Effector memory CD4-positive, alpha-beta T cell (primary cell): ENCODE measurements around the gene PER2.
A peak's percentile ranks its signal among the peaks of the same experiment; 100 is the strongest.
"Not testable (repeated sequence)": the region's sequence is repeated elsewhere in the genome, so short reads cannot be mapped to it uniquely, and the experiment has no call there.

ENCODE experiments used
- DNase-seq, 3 donors: peaks; one replicate each; pipeline ENCODE4 v3.0.0-alpha.2; 2020
- H3K27ac ChIP-seq: 2 replicates; pipeline ENCODE4 v1.7.0; 2013; ENCODE audit warnings: mild to moderate bottlenecking, low read length, moderate library complexity; ENCODE audit not compliant: insufficient read depth, poor library complexity, severe bottlenecking
- H3K27me3 ChIP-seq: replicated peaks from 2 replicates; pipeline ENCODE4 v1.7.0; 2013; ENCODE audit warnings: mild to moderate bottlenecking, low read length; ENCODE audit not compliant: insufficient read depth, control insufficient read depth, poor library complexity, severe bottlenecking
- H3K36me3 ChIP-seq: 2 replicates; pipeline ENCODE4 v1.7.0; 2013; ENCODE audit warnings: mild to moderate bottlenecking, low read length, moderate library complexity; ENCODE audit not compliant: control insufficient read depth, insufficient read depth
- H3K4me1 ChIP-seq: 2 replicates; pipeline ENCODE4 v1.7.0; 2013; ENCODE audit warnings: low read length, mild to moderate bottlenecking; ENCODE audit not compliant: control insufficient read depth, insufficient read depth, poor library complexity, severe bottlenecking
- H3K4me3 ChIP-seq: 2 replicates; pipeline ENCODE4 v1.7.0; 2013; ENCODE audit warnings: low read length, low read depth, mild to moderate bottlenecking; ENCODE audit not compliant: insufficient read depth, poor library complexity, severe bottlenecking
- H3K9me3 ChIP-seq: 2 replicates; pipeline ENCODE4 v1.7.0; 2013; ENCODE audit warnings: mild to moderate bottlenecking, low read length, moderate library complexity; ENCODE audit not compliant: control insufficient read depth
- total RNA-seq, 3 donors: gene quantifications; one replicate each; lab custom pipeline; 2026; lab: John Stamatoyannopoulos, UW

The PER2 gene, protein sequence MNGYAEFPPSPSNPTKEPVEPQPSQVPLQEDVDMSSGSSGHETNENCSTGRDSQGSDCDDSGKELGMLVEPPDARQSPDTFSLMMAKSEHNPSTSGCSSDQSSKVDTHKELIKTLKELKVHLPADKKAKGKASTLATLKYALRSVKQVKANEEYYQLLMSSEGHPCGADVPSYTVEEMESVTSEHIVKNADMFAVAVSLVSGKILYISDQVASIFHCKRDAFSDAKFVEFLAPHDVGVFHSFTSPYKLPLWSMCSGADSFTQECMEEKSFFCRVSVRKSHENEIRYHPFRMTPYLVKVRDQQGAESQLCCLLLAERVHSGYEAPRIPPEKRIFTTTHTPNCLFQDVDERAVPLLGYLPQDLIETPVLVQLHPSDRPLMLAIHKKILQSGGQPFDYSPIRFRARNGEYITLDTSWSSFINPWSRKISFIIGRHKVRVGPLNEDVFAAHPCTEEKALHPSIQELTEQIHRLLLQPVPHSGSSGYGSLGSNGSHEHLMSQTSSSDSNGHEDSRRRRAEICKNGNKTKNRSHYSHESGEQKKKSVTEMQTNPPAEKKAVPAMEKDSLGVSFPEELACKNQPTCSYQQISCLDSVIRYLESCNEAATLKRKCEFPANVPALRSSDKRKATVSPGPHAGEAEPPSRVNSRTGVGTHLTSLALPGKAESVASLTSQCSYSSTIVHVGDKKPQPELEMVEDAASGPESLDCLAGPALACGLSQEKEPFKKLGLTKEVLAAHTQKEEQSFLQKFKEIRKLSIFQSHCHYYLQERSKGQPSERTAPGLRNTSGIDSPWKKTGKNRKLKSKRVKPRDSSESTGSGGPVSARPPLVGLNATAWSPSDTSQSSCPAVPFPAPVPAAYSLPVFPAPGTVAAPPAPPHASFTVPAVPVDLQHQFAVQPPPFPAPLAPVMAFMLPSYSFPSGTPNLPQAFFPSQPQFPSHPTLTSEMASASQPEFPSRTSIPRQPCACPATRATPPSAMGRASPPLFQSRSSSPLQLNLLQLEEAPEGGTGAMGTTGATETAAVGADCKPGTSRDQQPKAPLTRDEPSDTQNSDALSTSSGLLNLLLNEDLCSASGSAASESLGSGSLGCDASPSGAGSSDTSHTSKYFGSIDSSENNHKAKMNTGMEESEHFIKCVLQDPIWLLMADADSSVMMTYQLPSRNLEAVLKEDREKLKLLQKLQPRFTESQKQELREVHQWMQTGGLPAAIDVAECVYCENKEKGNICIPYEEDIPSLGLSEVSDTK (N-terminal part only)
- total RNA-seq = 41.6 to 56.8 (median 42.9) reads per million in 3 donors

GRCh38 chr2:238287737-238288649 is at the start of gene PER2:
Gene PER2 (minus strand): TSS chr2:238288610. CDS start chr2:238277936, 10,674 bp downstream.
- H3K27ac ChIP-seq = peak within 1 kb of the TSS; percentile 84
- no peaks in the 10 kb centered on the region for H3K9me3 ChIP-seq
- H3K27me3 ChIP-seq = no peaks in the 10 kb centered on the region
- H3K4me1 ChIP-seq = peaks cover 19% of the 10 kb centered on the region
- H3K4me3 ChIP-seq = peak within 1 kb of the TSS; percentile 75
- DNase-seq = peak; percentile 11 to 20 (median 19)
- H3K36me3 ChIP-seq = no peaks in the 10 kb centered on the region

GRCh38 chr2:238337846-238338245 is 49.4 kb upstream of the PER2 start:
- H3K27ac ChIP-seq = no peak overlapping the region
- no peaks in the 10 kb centered on the region for H3K27me3 ChIP-seq
- no peak overlapping the region for H3K4me3 ChIP-seq
- DNase-seq = no peak
- peaks cover 7% of the 10 kb centered on the region for H3K36me3 ChIP-seq
- H3K9me3 ChIP-seq = no peaks in the 10 kb centered on the region
- H3K4me1 ChIP-seq = no peaks in the 10 kb centered on the region

DNA sequence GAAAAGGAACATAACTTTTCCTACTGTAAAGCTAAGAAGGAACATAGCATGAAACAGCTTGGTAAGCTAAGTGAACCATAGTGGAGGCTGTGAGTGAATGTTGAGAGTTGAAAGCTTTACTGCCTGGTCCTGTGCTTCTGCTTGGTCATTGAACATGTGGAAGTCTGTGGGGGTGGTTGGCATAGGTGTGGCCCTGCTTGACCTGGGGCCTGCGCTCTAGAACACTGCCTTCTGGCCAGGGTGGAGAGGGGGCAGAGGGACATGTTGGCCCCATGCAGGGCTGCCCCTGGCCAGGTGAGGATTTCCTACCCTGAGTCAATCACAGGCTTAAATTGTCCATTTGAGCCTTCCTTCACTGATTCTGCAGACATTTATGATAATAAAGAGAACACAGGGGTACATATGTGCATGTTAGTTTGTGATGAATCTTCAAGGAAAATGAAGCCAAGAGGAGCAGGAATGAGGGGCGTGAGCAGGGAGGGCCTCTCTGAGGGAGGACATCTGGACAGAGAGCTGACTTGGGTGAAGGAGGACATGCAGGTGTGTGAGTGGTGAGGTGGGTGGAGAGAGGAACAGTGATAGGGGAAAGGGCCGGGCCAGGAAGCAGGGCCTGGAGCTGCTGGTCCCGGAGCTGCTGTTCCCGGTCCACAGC is 48.5 kb upstream of the PER2 start:
- H3K4me3 ChIP-seq = no peak overlapping the region
- H3K9me3 ChIP-seq = no peaks in the 10 kb centered on the region
- H3K36me3 ChIP-seq = peaks cover 7% of the 10 kb centered on the region
- no peak overlapping the region for H3K27ac ChIP-seq
- H3K4me1 ChIP-seq = no peaks in the 10 kb centered on the region
- no peak for DNase-seq
- no peaks in the 10 kb centered on the region for H3K27me3 ChIP-seq

GRCh38 chr2:238336151-238336550 is 47.7 kb upstream of the PER2 start:
- Histone ChIP-seq H3K4me3 (no peak overlapping the region), H3K9me3 (no peaks in the 10 kb centered on the region), H3K27me3 (no peaks in the 10 kb centered on the region), H3K27ac (no peak overlapping the region), H3K36me3 (peaks cover 7% of the 10 kb centered on the region), H3K4me1 (no peaks in the 10 kb centered on the region)
- no peak for DNase-seq

DNA sequence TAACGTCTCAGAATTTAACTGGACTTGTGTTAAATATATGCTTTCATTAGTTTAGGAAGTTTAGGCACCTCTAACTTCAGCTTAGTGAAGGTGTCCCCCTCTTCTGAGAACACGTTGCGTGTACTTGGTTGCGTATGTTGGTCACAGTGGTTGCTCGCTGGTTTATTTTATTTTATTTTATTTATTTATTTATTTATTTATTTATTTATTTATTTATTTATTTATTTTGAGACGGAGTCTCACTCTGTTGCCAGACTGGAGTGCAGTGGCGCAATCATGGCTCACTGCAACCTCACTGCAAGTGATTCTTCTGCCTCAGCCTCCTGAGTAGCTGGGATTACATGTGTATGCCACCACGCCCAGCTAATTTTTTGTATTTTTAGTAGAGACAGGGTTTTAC is 47.2 kb upstream of the PER2 start:
- not testable (repeated sequence) for H3K4me3 ChIP-seq, H3K9me3 ChIP-seq, DNase-seq, H3K4me1 ChIP-seq, H3K36me3 ChIP-seq, H3K27ac ChIP-seq, H3K27me3 ChIP-seq

DNA sequence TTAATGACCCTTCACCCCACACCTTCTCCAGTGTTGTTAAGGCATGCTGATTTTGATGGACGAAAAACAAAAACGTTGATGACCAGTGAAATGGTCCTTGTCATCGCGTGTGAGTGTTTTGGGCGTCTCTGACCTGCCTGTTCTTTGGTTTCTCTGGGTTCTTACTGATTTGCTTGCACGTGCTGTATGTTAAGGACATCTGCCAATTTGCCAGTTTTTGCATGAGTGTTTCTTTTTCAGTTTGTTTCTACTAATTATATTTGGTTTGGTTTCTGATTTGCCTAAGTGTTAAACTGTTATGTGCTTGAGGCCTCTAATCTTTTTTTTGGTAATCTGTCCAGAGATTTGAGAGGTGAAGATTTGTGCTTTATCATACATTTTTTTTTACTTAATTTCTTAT is 46.5 kb upstream of the PER2 start:
- Histone ChIP-seq H3K9me3 (no peaks in the 10 kb centered on the region), H3K27ac (no peak overlapping the region), H3K36me3 (peaks cover 7% of the 10 kb centered on the region), H3K4me1 (no peaks in the 10 kb centered on the region), H3K4me3 (no peak overlapping the region), H3K27me3 (no peaks in the 10 kb centered on the region)
- DNase-seq = no peak

DNA sequence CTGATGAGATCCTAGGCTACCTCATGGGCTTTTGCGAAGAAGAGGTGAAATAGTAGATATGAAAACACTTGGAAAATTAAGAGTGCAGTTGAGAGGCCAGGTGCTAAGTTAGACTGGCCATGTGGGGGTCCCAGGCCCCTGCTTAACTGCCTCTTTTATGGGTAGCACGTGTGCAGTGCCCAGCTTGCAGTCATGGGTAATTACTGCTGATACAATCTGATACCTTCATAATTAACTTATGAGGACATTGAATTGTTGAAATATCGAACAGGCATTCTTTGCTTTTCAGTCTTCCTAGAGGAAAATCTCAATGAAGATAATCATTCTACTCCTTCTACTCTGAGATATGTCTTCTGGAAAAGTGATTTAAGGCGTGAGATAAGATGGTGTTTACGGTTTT is 43.5 kb upstream of the PER2 start:
- Histone ChIP-seq H3K27me3 (no peaks in the 10 kb centered on the region), H3K36me3 (peaks cover 23% of the 10 kb centered on the region), H3K27ac (no peak overlapping the region), H3K9me3 (no peaks in the 10 kb centered on the region), H3K4me1 (no peaks in the 10 kb centered on the region), H3K4me3 (no peak overlapping the region)
- DNase-seq = no peak

DNA sequence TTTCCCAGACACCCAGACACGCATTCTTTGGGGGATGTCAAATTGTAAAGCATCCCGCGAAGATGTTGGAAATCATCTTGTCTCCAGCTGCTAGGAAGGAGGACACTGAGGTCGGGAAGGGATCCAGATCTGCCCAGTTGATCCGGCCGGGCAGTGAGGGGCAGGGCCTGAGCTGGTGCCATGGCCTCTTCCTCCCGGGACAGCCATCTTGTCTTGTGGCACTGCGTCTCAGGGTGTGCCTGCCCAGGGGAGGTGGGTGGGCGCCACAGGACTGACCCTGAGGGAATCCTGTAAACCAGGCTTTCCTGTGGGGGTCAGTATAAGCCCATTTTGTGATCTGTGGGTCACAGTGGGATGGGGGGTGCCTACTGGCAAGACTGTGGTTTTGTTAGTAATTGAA is 42.0 kb upstream of the PER2 start:
- Histone ChIP-seq H3K9me3 (no peaks in the 10 kb centered on the region), H3K27ac (no peak overlapping the region), H3K36me3 (peaks cover 23% of the 10 kb centered on the region), H3K4me1 (no peaks in the 10 kb centered on the region), H3K4me3 (no peak overlapping the region), H3K27me3 (no peaks in the 10 kb centered on the region)
- DNase-seq = no peak

GRCh38 chr2:238327751-238328150 is 39.3 kb upstream of the PER2 start:
- Histone ChIP-seq H3K4me3 (no peak overlapping the region), H3K4me1 (no peaks in the 10 kb centered on the region), H3K36me3 (peaks cover 16% of the 10 kb centered on the region), H3K27me3 (no peaks in the 10 kb centered on the region), H3K27ac (no peak overlapping the region), H3K9me3 (no peaks in the 10 kb centered on the region)
- no peak for DNase-seq
